H9 (cell line): ENCODE data around the gene NXN. TPM values are rescaled to one million over a fixed set of nuclear protein-coding genes. Genes with fewer than 3 reads are reported as not detected.
A peak's percentile ranks its signal among the peaks of the same experiment; 100 is the strongest.

Experiments
- DNase-seq: peaks from one replicate; pipeline ENCODE4 v3.0.0-alpha.2; 2017
- H2AFZ ChIP-seq: one replicate; pipeline ENCODE4 v1.6.1; 2013; ENCODE audit warnings: mild to moderate bottlenecking, low read length, control low read depth, moderate library complexity
- H2AK5ac ChIP-seq: 2 replicates; pipeline ENCODE4 v1.6.1; 2013; ENCODE audit warnings: low read length, control low read depth, mixed read lengths; ENCODE audit not compliant: insufficient read length
- H2BK120ac ChIP-seq: one replicate; pipeline ENCODE4 v1.6.1; 2013; ENCODE audit warnings: low read depth, mild to moderate bottlenecking, low read length, control low read depth, inconsistent platforms; ENCODE audit not compliant: poor library complexity, severe bottlenecking
- H2BK12ac ChIP-seq: 2 replicates; pipeline ENCODE4 v1.6.1; 2013; ENCODE audit warnings: low read length, control low read depth, mixed read lengths, low read depth; ENCODE audit not compliant: insufficient read length
- H2BK15ac ChIP-seq: 2 replicates; pipeline ENCODE4 v1.6.1; 2013; ENCODE audit warnings: low read depth, low read length, control low read depth
- H2BK20ac ChIP-seq: one replicate; pipeline ENCODE4 v1.6.1; 2013; ENCODE audit warnings: low read depth, mild to moderate bottlenecking, low read length, control low read depth, inconsistent platforms; ENCODE audit not compliant: poor library complexity, severe bottlenecking
- H2BK5ac ChIP-seq: 2 replicates; pipeline ENCODE4 v1.6.1; 2013; ENCODE audit warnings: low read length, control low read depth, mixed read lengths; ENCODE audit not compliant: insufficient read length
- H3K14ac ChIP-seq: 2 replicates; pipeline ENCODE4 v1.6.1; 2013; ENCODE audit warnings: low read length, control low read depth; ENCODE audit not compliant: insufficient read depth
- H3K18ac ChIP-seq: 2 replicates; pipeline ENCODE4 v1.6.1; 2013; ENCODE audit warnings: low read depth, mild to moderate bottlenecking, mixed read lengths, low read length, control low read depth; ENCODE audit not compliant: insufficient read length
- H3K23ac ChIP-seq: 2 replicates; pipeline ENCODE4 v1.6.1; 2013; ENCODE audit warnings: low read length, control low read depth, mixed read lengths, low read depth; ENCODE audit not compliant: insufficient read length
- H3K23me2 ChIP-seq: 2 replicates; pipeline ENCODE4 v1.6.1; 2013; ENCODE audit warnings: low read depth, mild to moderate bottlenecking, mixed read lengths, low read length, control low read depth; ENCODE audit not compliant: insufficient read length, poor library complexity, severe bottlenecking
- H3K27ac ChIP-seq: 2 replicates; pipeline ENCODE4 v1.5.1; 2013; ENCODE audit warnings: low read length, control low read depth, mixed read lengths, low read depth; ENCODE audit not compliant: insufficient read length
- H3K27me3 ChIP-seq: 2 replicates; pipeline ENCODE4 v1.6.1; 2013; ENCODE audit warnings: low read length, control low read depth, inconsistent platforms; ENCODE audit not compliant: insufficient read depth
- H3K4ac ChIP-seq: 2 replicates; pipeline ENCODE4 v1.6.1; 2013; ENCODE audit warnings: low read depth, mild to moderate bottlenecking, control low read depth, inconsistent platforms, low read length, moderate library complexity
- H3K4me1 ChIP-seq: 2 replicates; pipeline ENCODE4 v1.6.1; 2013; ENCODE audit warnings: low read length, control low read depth, inconsistent platforms; ENCODE audit not compliant: insufficient read depth
- H3K4me2 ChIP-seq: 2 replicates; pipeline ENCODE4 v1.6.1; 2013; ENCODE audit warnings: low read length, control low read depth, mixed read lengths; ENCODE audit not compliant: insufficient read length, insufficient read depth
- H3K56ac ChIP-seq: 2 replicates; pipeline ENCODE4 v1.6.1; 2013; ENCODE audit warnings: low read depth, mild to moderate bottlenecking, mixed read lengths, low read length, control low read depth; ENCODE audit not compliant: insufficient read length
- H3K79me1 ChIP-seq: 2 replicates; pipeline ENCODE4 v1.6.1; 2013; ENCODE audit warnings: low read depth, mild to moderate bottlenecking, moderate library complexity, low read length, control low read depth, inconsistent platforms; ENCODE audit not compliant: insufficient read depth, poor library complexity, severe bottlenecking
- H3K79me2 ChIP-seq: 2 replicates; pipeline ENCODE4 v1.6.1; 2013; ENCODE audit warnings: low read length, control low read depth, inconsistent platforms; ENCODE audit not compliant: insufficient read depth
- H3K9ac ChIP-seq: 2 replicates; pipeline ENCODE4 v1.6.1; 2013; ENCODE audit warnings: low read length, control low read depth, mixed read lengths; ENCODE audit not compliant: insufficient read length; ENCODE audit errors: extremely low read depth
- H3K9me3 ChIP-seq: one replicate; pipeline ENCODE4 v1.6.1; 2013; ENCODE audit warnings: low read depth, low read length, inconsistent platforms; ENCODE audit not compliant: control insufficient read depth
- H3T11ph ChIP-seq: one replicate; pipeline ENCODE4 v1.6.1; 2013; ENCODE audit warnings: mild to moderate bottlenecking, low read length, control low read depth, inconsistent platforms
- H4K20me1 ChIP-seq: one replicate; pipeline ENCODE4 v1.6.1; 2013; ENCODE audit not compliant: control insufficient read depth, insufficient read length, insufficient read depth
- H4K5ac ChIP-seq: 2 replicates; pipeline ENCODE4 v1.6.1; 2013; ENCODE audit warnings: low read depth, mild to moderate bottlenecking, mixed read lengths, low read length, control low read depth; ENCODE audit not compliant: insufficient read length
- H4K8ac ChIP-seq: replicated peaks from 2 replicates; pipeline ENCODE4 v1.6.1; 2013; ENCODE audit warnings: low read length, control low read depth, mixed read lengths, low read depth; ENCODE audit not compliant: insufficient read length
- H4K91ac ChIP-seq: 2 replicates; pipeline ENCODE4 v1.6.1; 2013; ENCODE audit warnings: low read depth, mild to moderate bottlenecking, moderate library complexity, mixed read lengths, low read length, control low read depth; ENCODE audit not compliant: insufficient read length
- H3K27ac Mint-ChIP-seq, 3 experiments: 2 replicates in 2 of 3; 3 replicates in 1 of 3; pipeline ENCODE4 v1.8.0; 2020 to 2021; ENCODE audit warnings: mixed read lengths in 3 of 3, mild to moderate bottlenecking in 1 of 3, moderate library complexity in 1 of 3
- H3K27me3 Mint-ChIP-seq: 2 replicates; pipeline ENCODE4 v1.8.0; 2021; ENCODE audit warnings: low read depth, mild to moderate bottlenecking, moderate library complexity, mixed read lengths
- H3K36me3 Mint-ChIP-seq, 3 experiments: 2 replicates in 2 of 3; 3 replicates in 1 of 3; pipeline ENCODE4 v1.8.0; 2020 to 2021; ENCODE audit warnings: low read depth in 3 of 3, mixed read lengths in 3 of 3; ENCODE audit not compliant: insufficient read depth in 1 of 3
- H3K4me1 Mint-ChIP-seq, 2 experiments: 2 replicates each; pipeline ENCODE4 v1.8.0; 2020; ENCODE audit warnings: mixed read lengths in 2 of 2
- H3K4me3 Mint-ChIP-seq, 2 experiments: 2 replicates in 1 of 2; 3 replicates in 1 of 2; pipeline ENCODE4 v1.8.0; 2020 to 2021; ENCODE audit warnings: mild to moderate bottlenecking in 2 of 2, mixed read lengths in 2 of 2, moderate library complexity in 1 of 2
- H3K9me3 Mint-ChIP-seq, 2 experiments: 2 replicates in 1 of 2; 3 replicates in 1 of 2; pipeline ENCODE4 v1.8.0; 2020; ENCODE audit warnings: mild to moderate bottlenecking in 2 of 2, mixed read lengths in 2 of 2, moderate library complexity in 1 of 2
- CTCF ChIP-seq: fragments of 200-600 bp; sonication (generic); conservative IDR thresholded peaks from 3 replicates; pipeline ENCODE4 v1.8.0; 2021; ENCODE audit warnings: antibody characterized with exemption, mild to moderate bottlenecking
- WGBS: extraction: QIAGEN DNeasy Blood & Tissue Kit; methylation state at CpG from one replicate; pipeline ENCODE4 v1.1.7; 2013; ENCODE audit warnings: missing lambda C conversion rate, low lambda C conversion rate, mixed read lengths; ENCODE audit not compliant: insufficient read length; ENCODE audit errors: extremely low coverage; 5-methylcytosine and 5-hydroxymethylcytosine counted together
- total RNA-seq: library from RNA; stranded (reverse); gene quantifications from 2 replicates; pipeline ENCODE4 v1.2.1, GENCODE V29; 2021

Gene NXN
- total RNA-seq, 1 experiment from 2014 or later = 93.6 TPM

- Mint-ChIP-seq H3K36me3 (peaks cover 2 to 18% (median 16%) of the 10 kb centered on the region in 3 experiments), H3K9me3 (no peaks in the 10 kb centered on the region), H3K4me1 (peaks cover 32 to 40% of the 10 kb centered on the region in 2 experiments), H3K27ac (peak overlapping the region in 2 of 3 experiments; percentile 62 to 88; a peak in 2 of 7 replicates), H3K27me3 (no peaks in the 10 kb centered on the region), H3K4me3 (no peak overlapping the region; a peak in 1 of 5 replicates)
- WGBS = no CpG with 5 or more reads among the region's 25 CpGs
- Histone ChIP-seq H2AK5ac (no peak overlapping the region), H3K56ac (no peak overlapping the region), H2BK12ac (no peak overlapping the region), H4K20me1 (no peaks in the 10 kb centered on the region), H3K27me3 (no peaks in the 10 kb centered on the region), H4K5ac (no peak overlapping the region), H3K14ac (no peak overlapping the region), H3K4me2 (no peak overlapping the region), H3K27ac (no peak overlapping the region), H3K4me1 (peaks cover 5% of the 10 kb centered on the region; the same call in 1 of the 2 replicates), H4K8ac (no peak overlapping the region), H2BK20ac (no peak overlapping the region), H3K4ac (no peak overlapping the region), H3K9me3 (no peaks in the 10 kb centered on the region), H3K9ac (no peak overlapping the region), H3K23ac (no peak overlapping the region), H2BK120ac (no peak overlapping the region), H3K79me2 (no peaks in the 10 kb centered on the region), H2BK15ac (no peak overlapping the region), H3K18ac (no peak overlapping the region), H3K79me1 (peaks cover 4% of the 10 kb centered on the region), H3T11ph (no peak overlapping the region), H2AFZ (no peak overlapping the region), H2BK5ac (no peak overlapping the region), H3K23me2 (peaks cover 3% of the 10 kb centered on the region), H4K91ac (no peak overlapping the region)
- no peak for TF ChIP-seq CTCF
- peak; percentile 87 for DNase-seq
Measured at GRCh38 chr17:948284-948852, 31.2 kb downstream of the NXN start.
